Activated CD4-positive, alpha-beta T cell treated with anti-CD3 and anti-CD28 coated beads, Interleukin-2, amount 10 ng/mL, durations not matched to agents 7 days and 5 days (primary cell): Measurements from ENCODE around the gene TPD52L2. TPM values are rescaled to one million over a fixed set of nuclear protein-coding genes. Genes with fewer than 3 reads are reported as not detected.

Experiments
- CTCF ChIA-PET: fragments of 350-600 bp; sonication (Branson Sonifier 250); formaldehyde crosslinking; loops from one replicate; lab custom pipeline; 2021; ENCODE audit warnings: antibody characterized with exemption; lab: Charles Lee
- POLR2A ChIA-PET: fragments of 350-600 bp; sonication (Branson Sonifier 250); formaldehyde crosslinking; loops from one replicate; lab custom pipeline; 2021; ENCODE audit warnings: antibody characterized with exemption; lab: Charles Lee
- DNase-seq: peaks from one replicate; pipeline ENCODE4 v3.0.0-alpha.2; 2020
- H3K27ac Mint-ChIP-seq: one replicate; pipeline ENCODE4 v1.8.0; 2021; ENCODE audit warnings: mild to moderate bottlenecking, moderate library complexity, mixed read lengths
- H3K27me3 Mint-ChIP-seq: one replicate; pipeline ENCODE4 v1.8.0; 2021; ENCODE audit warnings: mixed read lengths
- H3K36me3 Mint-ChIP-seq: one replicate; pipeline ENCODE4 v1.8.0; 2021; ENCODE audit warnings: low read depth, mixed read lengths
- H3K4me1 Mint-ChIP-seq: one replicate; pipeline ENCODE4 v1.8.0; 2021; ENCODE audit warnings: mixed read lengths
- H3K4me3 Mint-ChIP-seq: one replicate; pipeline ENCODE4 v1.8.0; 2021; ENCODE audit warnings: mild to moderate bottlenecking, moderate library complexity, mixed read lengths
- H3K9me3 Mint-ChIP-seq: one replicate; pipeline ENCODE4 v1.8.0; 2021; ENCODE audit warnings: mixed read lengths
- total RNA-seq, 2 experiments: library from RNA; stranded (reverse); gene quantifications; one replicate each; pipeline ENCODE4 v1.2.3, GENCODE V29; 2021

The TPD52L2 gene
- total RNA-seq, 2 experiments from 2014 or later, result 39.6 to 41.6 TPM

DNA sequence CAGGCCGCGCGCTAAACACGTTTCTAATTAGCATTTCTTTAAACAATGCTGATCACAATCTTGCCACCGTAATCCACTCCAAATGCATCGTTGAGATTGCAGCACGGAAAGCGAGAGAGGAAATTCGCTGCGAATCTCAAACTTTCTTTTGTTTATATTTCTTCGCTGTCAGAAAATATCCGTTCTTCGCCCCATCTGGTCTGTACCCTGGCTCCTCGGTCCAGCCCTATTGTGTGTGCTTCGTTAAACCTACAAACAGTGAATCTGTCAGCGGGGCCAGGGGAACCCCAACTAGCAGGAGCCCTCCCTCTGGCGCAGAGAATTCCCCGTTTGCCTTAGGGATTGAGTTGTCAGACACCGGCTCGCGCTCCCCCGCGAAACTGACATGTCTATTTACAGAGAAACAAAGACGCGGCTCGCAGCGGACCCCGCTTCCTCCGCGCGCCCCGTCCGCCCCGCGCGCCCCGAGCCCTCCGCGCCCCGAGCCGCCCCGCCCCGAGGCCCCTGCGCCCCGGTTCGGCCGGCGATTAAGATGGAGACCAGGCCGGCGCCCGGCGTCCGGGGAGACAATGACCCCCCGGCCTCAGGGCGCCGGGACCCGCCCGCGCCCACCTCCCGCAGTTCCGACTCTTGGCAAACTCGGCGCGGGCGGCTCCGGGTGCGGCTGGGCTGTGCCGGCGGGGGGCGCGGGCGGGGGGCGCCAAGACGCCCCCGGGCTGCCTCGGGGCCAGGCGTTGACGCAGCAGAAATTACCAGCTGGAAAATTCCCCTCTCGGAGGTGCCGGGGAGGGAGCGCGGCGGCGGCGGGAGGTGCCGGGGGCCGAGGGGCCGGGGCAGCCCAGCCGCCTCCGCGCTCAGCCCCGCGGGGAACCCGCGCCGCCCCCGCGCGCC is 34.9 kb upstream of the TPD52L2 start:
- POLR2A ChIA-PET, result no interaction called here
- H3K4me1 Mint-ChIP-seq, result peaks cover 8% of the 10 kb centered on the region
- H3K27ac Mint-ChIP-seq, result no peak overlapping the region
- H3K27me3 Mint-ChIP-seq, result peaks cover 46% of the 10 kb centered on the region
- H3K9me3 Mint-ChIP-seq, result no peaks in the 10 kb centered on the region
- peak overlapping the region; percentile 77 for H3K4me3 Mint-ChIP-seq
- DNase-seq, result no peak
- CTCF ChIA-PET, result no interaction called here
- no peaks in the 10 kb centered on the region for H3K36me3 Mint-ChIP-seq

DNA sequence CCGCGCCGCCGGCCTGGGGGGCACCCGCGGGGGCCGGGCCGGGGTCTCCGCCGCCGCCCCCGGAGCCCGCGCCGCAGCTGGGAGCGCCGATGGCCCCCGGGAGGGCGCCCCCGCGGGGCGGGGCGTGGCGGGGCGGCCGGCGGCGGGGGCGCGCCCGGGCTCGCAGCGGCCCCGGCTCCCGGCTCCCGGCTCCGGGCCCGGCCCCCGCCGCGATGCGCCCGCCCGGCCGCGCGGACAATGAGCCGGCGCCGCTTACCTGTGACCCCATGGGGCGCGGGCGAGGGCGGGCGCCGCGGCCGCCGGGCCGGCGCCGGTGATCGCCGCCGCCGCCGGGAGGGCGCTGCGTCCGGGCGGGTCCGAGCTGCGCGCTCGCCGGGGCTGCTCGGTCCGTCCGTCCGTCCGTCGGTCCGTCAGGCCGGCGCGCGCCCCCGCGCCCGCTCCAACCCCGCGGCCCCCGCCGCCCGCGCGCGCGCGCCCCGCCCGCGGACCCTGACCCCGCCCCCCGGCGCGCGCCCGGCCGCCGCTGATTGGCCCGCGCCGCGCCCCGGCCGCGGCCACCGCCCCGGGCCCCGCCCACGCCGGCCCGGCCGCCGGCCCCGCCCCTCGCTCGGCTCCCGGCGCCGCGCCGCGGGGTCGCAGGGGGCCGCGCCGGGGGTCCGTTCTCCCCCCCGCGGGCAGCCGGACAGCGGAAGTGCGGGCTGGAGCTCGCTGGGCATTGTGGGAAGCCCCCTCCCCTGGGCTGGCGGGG is 34.1 kb upstream of the TPD52L2 start, which contains the start of gene ZBTB46:
TSS of gene ZBTB46 (minus strand) at position 424 of the 748 bp plus-strand sequence. CDS start 40,507 bp downstream, outside the sequence.
- peaks cover 8% of the 10 kb centered on the region for H3K4me1 Mint-ChIP-seq
- no peaks in the 10 kb centered on the region for H3K36me3 Mint-ChIP-seq
- H3K27ac Mint-ChIP-seq, result no peak within 1 kb of the TSS
- ChIA-PET CTCF (no interaction called here), POLR2A (no interaction called here)
- H3K4me3 Mint-ChIP-seq, result peak within 1 kb of the TSS; percentile 77
- peaks cover 44% of the 10 kb centered on the region for H3K27me3 Mint-ChIP-seq
- DNase-seq, result no peak
- H3K9me3 Mint-ChIP-seq, result no peaks in the 10 kb centered on the region

DNA sequence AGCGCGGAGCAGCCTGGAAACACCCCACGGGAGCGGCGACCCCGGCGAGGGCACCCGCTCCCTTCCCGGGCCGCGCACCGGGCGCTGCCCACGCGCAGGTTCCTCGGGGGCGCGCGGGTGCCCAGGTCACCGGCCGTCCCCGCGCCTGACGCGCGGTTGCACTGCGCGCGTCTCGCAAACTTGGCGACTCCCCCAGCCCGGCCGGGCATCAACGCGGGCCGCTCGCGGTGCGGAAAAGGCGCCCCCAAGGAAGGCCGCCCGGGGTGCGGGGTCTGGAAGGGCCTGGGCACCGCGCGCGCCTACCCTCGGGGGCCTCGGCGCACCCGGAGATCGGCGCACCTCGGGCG is 33.5 kb upstream of the TPD52L2 start:
- Mint-ChIP-seq H3K36me3 (no peaks in the 10 kb centered on the region), H3K4me1 (peaks cover 8% of the 10 kb centered on the region), H3K27ac (no peak overlapping the region), H3K27me3 (peaks cover 42% of the 10 kb centered on the region), H3K9me3 (no peaks in the 10 kb centered on the region), H3K4me3 (no peak overlapping the region)
- POLR2A ChIA-PET, result no interaction called here
- DNase-seq, result no peak
- CTCF ChIA-PET, result no interaction called here

DNA sequence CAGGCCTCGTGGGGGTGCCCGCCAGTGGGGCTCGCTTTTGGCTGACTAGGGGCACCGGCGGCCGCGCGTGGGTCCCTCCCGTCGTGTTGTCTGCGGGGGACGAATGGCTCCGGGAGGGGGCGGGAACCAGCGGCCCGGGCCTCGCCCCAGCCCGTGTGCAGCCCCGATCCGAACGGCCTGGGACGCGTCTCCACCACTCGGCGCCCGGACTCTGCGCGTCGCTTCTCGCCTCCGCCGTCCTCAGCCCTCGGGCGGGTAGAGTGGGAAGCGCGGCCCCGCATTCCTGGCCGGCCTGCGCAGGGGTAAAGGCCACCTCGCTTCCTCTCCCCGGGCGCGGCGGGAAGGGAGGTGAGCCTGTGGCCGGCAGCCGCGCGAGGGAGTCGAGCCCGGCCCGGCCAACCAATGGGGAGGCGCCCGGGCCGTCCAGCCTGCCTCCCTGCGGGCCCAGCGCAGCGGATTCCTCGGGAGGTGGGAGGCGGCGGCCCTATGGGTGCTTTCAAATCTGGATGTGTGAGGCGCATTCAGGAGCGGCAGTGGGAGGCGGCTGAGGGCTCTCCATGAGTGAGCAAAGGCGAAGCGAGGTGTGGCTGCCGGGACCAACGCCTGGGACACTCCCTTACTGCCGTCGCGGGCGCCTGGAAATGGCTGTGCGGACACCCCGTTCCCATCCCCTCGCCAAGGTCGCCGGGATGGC is 32.9 kb upstream of the TPD52L2 start:
- DNase-seq, result no peak
- ChIA-PET POLR2A (no interaction called here), CTCF (no interaction called here)
- H3K9me3 Mint-ChIP-seq, result no peaks in the 10 kb centered on the region
- H3K4me3 Mint-ChIP-seq, result peak overlapping the region; percentile 25
- H3K27me3 Mint-ChIP-seq, result peaks cover 42% of the 10 kb centered on the region
- no peaks in the 10 kb centered on the region for H3K36me3 Mint-ChIP-seq
- H3K4me1 Mint-ChIP-seq, result peaks cover 8% of the 10 kb centered on the region
- no peak overlapping the region for H3K27ac Mint-ChIP-seq

DNA sequence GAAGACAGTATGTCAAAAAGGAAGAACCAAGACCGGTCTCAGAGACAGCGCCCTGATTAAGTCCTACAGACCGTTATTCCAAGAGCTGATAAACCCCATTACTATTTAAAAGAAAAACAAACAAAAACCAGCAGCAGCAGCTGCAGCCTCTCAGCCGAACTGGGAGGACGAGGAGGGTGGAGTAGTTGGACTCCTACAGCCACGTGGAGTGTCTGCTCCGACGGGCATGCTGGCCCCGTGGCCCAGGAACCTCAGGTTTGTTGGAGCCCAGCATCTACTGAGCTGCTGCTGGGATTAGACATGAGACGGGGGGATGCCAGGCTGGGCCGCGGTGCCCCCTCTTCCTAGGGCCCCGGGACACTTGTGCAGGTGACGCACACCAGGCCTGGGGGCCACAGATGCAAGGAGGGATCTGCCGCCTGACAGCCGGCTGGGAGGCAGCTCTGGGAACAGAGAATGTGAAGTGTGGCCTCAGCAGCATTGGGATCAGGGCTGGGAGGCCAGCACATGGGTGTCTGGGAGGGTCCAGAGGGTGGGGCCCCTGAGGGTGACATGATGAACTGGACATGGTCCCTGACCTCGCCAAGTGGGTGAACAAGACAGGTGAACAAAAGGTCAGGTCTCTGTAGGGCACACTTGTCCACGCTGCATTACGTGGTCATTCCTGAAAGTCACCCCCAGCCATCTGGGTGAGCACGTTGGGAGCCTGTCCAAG is 31.1 kb upstream of the TPD52L2 start:
- H3K27me3 Mint-ChIP-seq, result peaks cover 36% of the 10 kb centered on the region

DNA sequence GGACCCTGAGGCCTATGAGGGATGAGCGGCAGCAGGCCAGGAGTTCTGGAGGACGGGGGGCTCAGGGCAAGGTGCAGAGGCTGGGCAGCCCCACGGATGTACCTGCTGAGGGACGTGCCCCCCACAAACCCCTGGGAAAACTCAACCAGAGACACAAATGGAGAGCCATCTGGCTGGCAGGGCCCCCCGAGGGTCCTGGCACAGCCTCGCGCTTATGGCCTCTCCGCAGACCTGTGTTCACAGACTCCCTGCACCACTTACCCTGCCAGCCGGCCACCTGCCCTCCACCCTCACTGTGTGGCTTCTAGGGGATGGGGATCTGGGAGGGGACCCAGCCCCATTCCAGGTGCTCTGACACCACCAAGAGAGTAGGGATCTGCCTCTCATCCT is 30.6 kb upstream of the TPD52L2 start:
- ChIA-PET POLR2A (no interaction called here), CTCF (interaction anchor here (0.6 kb wide), 1 partner anchor 398 kb away, joined by 4 read pairs; no protein-coding TSS in a partner anchor)
- no peaks in the 10 kb centered on the region for H3K9me3 Mint-ChIP-seq

More for the DNA sequence above, 31.1 kb upstream of the TPD52L2 start:
- Mint-ChIP-seq H3K9me3 (no peaks in the 10 kb centered on the region), H3K4me1 (peaks cover 10% of the 10 kb centered on the region), H3K27ac (no peak overlapping the region), H3K4me3 (no peak overlapping the region), H3K36me3 (no peaks in the 10 kb centered on the region)
- CTCF ChIA-PET, result no interaction called here
- no peak for DNase-seq
- POLR2A ChIA-PET, result no interaction called here

DNA sequence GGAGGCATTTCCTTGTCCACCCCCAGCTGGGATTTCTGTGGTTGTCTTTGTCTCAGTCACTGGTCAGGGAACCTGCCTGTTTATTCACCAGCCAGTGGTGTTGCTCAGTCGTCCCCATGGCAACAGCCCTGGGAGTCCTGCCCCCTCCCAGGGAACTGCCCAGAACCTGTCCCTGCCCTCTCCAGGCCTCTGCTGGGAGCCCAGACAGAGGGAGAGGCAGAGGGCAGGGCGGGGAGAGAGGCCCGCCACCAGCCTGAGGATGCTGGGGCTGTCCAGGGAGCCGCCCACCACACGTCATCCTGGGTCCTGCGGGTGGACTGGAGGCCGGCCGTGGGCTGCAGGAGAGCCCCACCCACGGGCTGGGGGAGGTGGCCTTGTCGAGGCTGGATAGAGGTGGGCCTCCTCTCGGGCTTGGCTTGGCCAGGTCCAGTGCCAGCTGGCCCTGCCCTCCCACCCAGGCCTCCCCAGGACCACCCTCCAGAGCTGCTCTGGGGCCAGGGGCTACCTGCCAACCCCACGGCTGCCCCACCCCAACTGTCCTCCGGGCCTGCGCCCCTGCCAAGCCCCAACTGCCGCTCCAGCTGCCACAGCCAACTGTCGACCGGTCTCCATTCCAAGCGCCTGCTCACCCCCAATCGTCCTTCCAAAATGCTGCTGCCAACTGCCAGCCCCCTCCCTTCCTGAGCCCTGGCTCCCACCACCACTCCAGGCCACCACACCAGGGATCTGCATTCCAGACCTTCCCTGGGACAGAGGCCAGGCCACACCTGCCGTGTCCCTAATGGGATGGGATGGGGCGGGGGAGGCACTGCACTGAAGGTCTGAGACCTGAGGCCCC is 29.8 kb upstream of the TPD52L2 start:
- H3K9me3 Mint-ChIP-seq, result no peaks in the 10 kb centered on the region
- peaks cover 2% of the 10 kb centered on the region for H3K4me1 Mint-ChIP-seq
- DNase-seq, result no peak
- no peaks in the 10 kb centered on the region for H3K36me3 Mint-ChIP-seq
- no peak overlapping the region for H3K4me3 Mint-ChIP-seq
- ChIA-PET POLR2A (no interaction called here), CTCF (interaction anchor here (0.6 kb wide), 1 partner anchor 399 kb away, joined by 4 read pairs; no protein-coding TSS in a partner anchor)
- H3K27me3 Mint-ChIP-seq, result peaks cover 25% of the 10 kb centered on the region
- H3K27ac Mint-ChIP-seq, result no peak overlapping the region

More for the DNA sequence above, 30.6 kb upstream of the TPD52L2 start:
- H3K4me1 Mint-ChIP-seq, result peaks cover 8% of the 10 kb centered on the region
- DNase-seq, result no peak
- H3K27me3 Mint-ChIP-seq, result peaks cover 31% of the 10 kb centered on the region
- no peak overlapping the region for H3K27ac Mint-ChIP-seq
- no peaks in the 10 kb centered on the region for H3K36me3 Mint-ChIP-seq
- H3K4me3 Mint-ChIP-seq, result no peak overlapping the region

DNA sequence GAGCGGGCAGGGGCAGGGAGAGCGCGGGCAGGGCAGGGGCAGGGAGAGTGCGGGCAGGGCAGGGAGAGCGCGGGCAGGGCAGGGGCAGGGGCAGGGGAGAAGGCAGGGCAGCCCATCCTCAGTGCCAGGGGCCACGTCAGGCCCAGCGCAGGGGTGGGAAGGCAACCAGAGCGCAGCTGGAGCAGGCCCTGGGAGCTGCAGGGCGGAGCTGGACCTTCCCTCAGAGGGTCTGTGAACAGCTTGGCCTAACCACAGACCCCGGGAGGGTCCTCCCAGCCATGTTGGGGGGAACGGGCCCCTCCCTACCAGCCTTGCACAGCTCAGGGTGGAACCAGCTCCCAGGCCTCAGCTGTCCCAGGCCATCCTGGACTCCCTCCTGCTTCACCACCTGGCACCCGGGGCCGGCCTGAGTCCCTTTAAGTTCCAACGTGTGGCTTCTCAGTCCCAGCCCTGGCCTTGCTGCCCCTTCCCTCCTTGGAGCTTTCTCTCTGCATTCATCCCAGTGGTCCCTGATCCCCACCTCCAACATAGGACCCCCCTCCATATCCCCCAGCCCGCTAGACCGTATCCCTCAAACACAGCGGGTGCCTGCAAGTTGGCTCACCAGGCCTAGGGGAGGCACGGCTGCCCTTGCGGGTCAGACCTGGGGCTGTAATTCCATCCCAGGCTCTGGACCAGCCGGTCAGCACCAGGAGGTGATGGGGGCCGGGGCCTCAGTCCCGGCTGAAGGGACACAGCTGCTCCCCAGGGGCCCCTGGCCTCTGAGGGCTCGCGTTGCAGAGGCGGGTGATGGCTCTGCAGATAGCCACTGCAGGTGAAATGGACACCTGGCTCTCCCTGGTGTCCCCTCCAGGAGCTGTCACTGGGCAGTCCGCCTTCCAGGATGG is 28.4 kb upstream of the TPD52L2 start:
- ChIA-PET CTCF (interaction anchor here (0.5 to 0.7 kb wide), 3 partner anchors 27 to 299 kb away, joined by 3 read pairs; no protein-coding TSS in a partner anchor), POLR2A (no interaction called here)
- no peak for DNase-seq
- no peaks in the 10 kb centered on the region for H3K9me3 Mint-ChIP-seq
- H3K4me3 Mint-ChIP-seq, result no peak overlapping the region
- peaks cover 29% of the 10 kb centered on the region for H3K27me3 Mint-ChIP-seq
- H3K36me3 Mint-ChIP-seq, result no peaks in the 10 kb centered on the region
- peaks cover 2% of the 10 kb centered on the region for H3K4me1 Mint-ChIP-seq
- H3K27ac Mint-ChIP-seq, result no peak overlapping the region

DNA sequence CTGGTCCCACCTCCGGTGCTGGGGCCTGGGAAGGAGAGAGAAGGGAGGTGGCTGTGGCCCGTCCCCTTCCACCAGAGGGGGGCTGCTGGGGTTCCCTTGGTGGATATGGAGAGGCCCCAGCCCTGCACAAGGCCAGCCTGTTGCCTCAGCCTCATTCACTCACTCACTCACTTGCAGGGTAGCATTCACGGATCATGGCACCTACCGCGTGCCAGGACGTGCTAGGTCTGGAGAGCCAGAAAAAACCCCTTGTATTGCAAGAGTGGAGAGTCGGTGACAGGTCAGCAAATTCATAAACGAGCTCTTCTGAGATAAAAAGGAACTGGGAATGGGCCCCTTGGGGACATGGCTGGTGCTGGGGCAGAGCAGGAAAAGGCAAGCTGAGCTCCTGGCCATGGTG is 27.6 kb upstream of the TPD52L2 start:
- H3K27ac Mint-ChIP-seq, result no peak overlapping the region
- POLR2A ChIA-PET, result no interaction called here
- H3K36me3 Mint-ChIP-seq, result no peaks in the 10 kb centered on the region
- H3K9me3 Mint-ChIP-seq, result no peaks in the 10 kb centered on the region
- peaks cover 30% of the 10 kb centered on the region for H3K27me3 Mint-ChIP-seq
- no peak overlapping the region for H3K4me3 Mint-ChIP-seq
- DNase-seq, result no peak
- CTCF ChIA-PET, result interaction anchor here (0.7 to 1.2 kb wide), 2 partner anchors 10 to 300 kb away, joined by 3 read pairs; no protein-coding TSS in a partner anchor
- H3K4me1 Mint-ChIP-seq, result peaks cover 5% of the 10 kb centered on the region

DNA sequence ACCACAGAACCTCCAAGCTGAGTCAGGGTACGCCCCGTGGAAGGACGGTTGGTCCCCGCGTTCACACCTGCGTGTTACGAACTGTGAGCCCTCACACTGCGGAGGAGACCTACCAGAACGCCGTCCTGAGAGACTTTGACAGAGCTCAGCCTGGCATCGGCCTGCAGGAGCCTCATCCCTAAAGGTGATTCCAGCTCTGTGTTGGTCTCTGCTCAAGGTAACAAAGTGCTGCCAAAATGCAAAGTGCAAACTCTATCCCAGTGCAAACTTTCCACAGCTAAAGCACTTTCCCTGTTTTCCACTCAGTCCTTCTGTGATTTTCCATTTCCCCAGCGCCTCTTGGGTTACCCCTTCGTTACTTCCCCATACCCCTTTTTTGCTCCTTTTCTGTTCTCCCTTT is 25.4 kb upstream of the TPD52L2 start:
- peaks cover 28% of the 10 kb centered on the region for H3K27me3 Mint-ChIP-seq
- CTCF ChIA-PET, result interaction anchor here (0.6 kb wide), 1 partner anchor 26 kb away, joined by 3 read pairs; no protein-coding TSS in a partner anchor
- no peak overlapping the region for H3K27ac Mint-ChIP-seq
- H3K9me3 Mint-ChIP-seq, result no peaks in the 10 kb centered on the region
- no peak for DNase-seq
- no peak overlapping the region for H3K4me3 Mint-ChIP-seq
- POLR2A ChIA-PET, result interaction anchor here (0.6 kb wide), 1 partner anchor 133 kb away, joined by 4 read pairs; no protein-coding TSS in a partner anchor
- no peaks in the 10 kb centered on the region for H3K36me3 Mint-ChIP-seq
- peaks cover 15% of the 10 kb centered on the region for H3K4me1 Mint-ChIP-seq

DNA sequence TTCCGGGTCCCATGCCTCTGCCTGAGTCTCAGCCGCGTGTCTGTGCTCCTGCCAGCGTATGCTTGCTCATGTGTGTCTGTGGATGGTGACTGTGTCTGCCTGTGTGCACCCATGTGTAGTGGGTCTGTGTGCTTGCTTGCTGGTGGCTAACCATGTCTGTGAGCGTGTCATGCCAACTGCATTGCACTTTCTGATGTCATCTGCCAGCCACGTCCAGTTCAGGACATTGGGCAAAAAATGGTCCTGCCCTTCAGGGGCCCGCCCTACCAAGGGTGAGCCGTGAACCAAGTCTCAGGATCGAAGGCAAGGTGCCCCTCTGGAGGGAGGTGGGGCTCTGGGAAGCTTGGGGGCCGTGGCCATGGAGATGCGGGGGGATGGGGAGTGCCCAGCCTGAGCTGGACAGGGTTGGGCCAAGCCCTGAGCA is 24.7 kb upstream of the TPD52L2 start:
- H3K4me3 Mint-ChIP-seq, result no peak overlapping the region
- no peak overlapping the region for H3K27ac Mint-ChIP-seq
- DNase-seq, result no peak
- ChIA-PET CTCF (no interaction called here), POLR2A (no interaction called here)
- no peaks in the 10 kb centered on the region for H3K36me3 Mint-ChIP-seq
- H3K4me1 Mint-ChIP-seq, result peaks cover 19% of the 10 kb centered on the region
- peaks cover 35% of the 10 kb centered on the region for H3K27me3 Mint-ChIP-seq
- H3K9me3 Mint-ChIP-seq, result no peaks in the 10 kb centered on the region
